Measurements from ENCODE around the gene ST6GAL1. TPM values are rescaled to one million over a fixed set of nuclear protein-coding genes. Genes with fewer than 3 reads are reported as not detected.

ST6GAL1 gene
- total RNA-seq, 4 donors from 2014 or later = 32.6 to 107 (median 57.1) TPM

DNA sequence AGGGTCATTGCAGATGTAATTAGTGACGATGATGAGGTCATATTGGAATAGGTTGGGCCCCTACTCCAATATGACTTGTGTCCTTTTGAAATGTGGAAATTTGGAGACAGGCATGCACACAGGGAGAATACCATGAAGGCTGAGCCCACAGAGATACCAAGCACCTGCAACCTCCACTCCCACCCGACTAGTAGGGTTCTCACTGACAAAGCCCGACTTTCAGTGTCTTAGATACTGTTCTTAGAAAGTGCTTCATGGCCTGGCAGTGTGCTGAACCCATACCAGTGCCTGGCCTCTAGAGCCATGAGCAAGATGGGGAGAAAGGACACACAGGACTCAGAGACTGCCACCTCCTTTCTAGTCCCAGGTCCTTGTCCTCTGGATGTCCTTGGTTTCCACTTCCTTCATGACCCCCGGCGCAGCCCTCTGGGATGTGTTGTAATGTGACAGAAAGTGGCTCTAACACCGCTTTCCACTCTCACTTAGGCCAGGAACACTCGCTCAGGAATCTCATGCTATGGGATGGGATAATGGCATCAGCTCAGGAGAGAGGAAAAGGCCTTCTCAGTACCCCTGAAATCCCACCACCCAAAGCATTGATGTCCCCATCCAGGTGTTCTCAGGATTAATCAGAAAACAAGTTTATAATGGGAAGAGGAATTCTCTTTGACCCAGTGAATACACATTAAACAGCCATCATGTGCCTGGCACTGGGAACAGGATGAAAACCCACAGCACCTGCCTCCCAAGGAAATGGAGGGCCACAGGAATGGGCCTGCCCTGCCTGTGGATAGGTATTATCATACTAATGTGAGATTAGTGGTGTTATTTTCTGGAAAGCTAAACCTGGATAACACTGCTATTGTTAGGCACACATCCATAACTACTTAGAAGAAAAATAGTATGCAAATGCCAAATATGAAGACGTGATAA is 149.0 kb downstream of the ST6GAL1 start:
- intact Hi-C loops (cut with DNase I; ENCODE audit: low total_unique reads) = no loop called here
- H3K4me3 ChIP-seq = no peak overlapping the region
- H3K9me3 ChIP-seq = no peaks in the 10 kb centered on the region

DNA sequence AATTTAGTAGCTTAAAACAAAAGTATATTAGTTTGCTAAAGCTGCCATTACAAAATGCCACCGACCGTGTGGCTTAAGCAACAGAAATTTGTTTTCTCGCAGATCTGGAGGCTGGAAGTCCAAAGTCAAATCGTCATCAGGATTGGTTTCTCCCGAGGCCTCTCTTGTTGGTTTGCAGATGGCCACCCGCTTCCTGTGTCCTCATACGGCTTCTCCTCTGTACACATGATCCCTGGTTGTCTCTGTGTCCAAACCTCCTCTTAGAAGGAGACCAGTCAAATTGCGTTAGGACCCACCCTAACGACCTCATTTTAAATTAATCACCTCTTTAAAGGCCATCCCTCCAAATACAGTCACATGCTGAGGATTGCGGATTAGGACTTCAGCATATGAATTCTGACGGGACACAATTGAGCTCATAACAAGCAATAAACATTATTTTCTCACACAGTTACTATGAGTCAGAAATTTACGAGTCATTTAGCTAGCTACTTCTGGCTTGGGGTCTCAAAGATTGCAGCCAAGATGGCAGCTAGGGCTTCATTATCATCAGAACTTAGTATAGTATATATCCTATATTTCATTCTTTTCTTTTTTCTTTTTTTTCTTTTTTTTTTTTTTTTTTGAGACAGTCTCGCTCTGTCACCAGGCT is 150.6 kb downstream of the ST6GAL1 start:
- Histone ChIP-seq H3K27me3 (no peaks in the 10 kb centered on the region), H3K4me3 (no peak overlapping the region), H3K4me1 (no peaks in the 10 kb centered on the region), H3K9me3 (no peaks in the 10 kb centered on the region), H3K27ac (no peak overlapping the region), H3K36me3 (no peaks in the 10 kb centered on the region)
- intact Hi-C loops (cut with DNase I; ENCODE audit: low total_unique reads) = no loop called here
- no peak for TF ChIP-seq POLR2A (IDR thresholded peaks at IDR 0.05)
- TF ChIP-seq, protein P1, sequence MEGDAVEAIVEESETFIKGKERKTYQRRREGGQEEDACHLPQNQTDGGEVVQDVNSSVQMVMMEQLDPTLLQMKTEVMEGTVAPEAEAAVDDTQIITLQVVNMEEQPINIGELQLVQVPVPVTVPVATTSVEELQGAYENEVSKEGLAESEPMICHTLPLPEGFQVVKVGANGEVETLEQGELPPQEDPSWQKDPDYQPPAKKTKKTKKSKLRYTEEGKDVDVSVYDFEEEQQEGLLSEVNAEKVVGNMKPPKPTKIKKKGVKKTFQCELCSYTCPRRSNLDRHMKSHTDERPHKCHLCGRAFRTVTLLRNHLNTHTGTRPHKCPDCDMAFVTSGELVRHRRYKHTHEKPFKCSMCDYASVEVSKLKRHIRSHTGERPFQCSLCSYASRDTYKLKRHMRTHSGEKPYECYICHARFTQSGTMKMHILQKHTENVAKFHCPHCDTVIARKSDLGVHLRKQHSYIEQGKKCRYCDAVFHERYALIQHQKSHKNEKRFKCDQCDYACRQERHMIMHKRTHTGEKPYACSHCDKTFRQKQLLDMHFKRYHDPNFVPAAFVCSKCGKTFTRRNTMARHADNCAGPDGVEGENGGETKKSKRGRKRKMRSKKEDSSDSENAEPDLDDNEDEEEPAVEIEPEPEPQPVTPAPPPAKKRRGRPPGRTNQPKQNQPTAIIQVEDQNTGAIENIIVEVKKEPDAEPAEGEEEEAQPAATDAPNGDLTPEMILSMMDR (IDR thresholded peaks at IDR 0.05) = no peak
- no peak for DNase-seq

More for the DNA sequence above, 149.0 kb downstream of the ST6GAL1 start:
- Histone ChIP-seq H3K27ac (no peak overlapping the region), H3K27me3 (no peaks in the 10 kb centered on the region), H3K36me3 (no peaks in the 10 kb centered on the region), H3K4me1 (no peaks in the 10 kb centered on the region)
- DNase-seq = no peak
- TF ChIP-seq, protein P1 (IDR thresholded peaks at IDR 0.05) = no peak
- no peak for TF ChIP-seq POLR2A (IDR thresholded peaks at IDR 0.05)

DNA sequence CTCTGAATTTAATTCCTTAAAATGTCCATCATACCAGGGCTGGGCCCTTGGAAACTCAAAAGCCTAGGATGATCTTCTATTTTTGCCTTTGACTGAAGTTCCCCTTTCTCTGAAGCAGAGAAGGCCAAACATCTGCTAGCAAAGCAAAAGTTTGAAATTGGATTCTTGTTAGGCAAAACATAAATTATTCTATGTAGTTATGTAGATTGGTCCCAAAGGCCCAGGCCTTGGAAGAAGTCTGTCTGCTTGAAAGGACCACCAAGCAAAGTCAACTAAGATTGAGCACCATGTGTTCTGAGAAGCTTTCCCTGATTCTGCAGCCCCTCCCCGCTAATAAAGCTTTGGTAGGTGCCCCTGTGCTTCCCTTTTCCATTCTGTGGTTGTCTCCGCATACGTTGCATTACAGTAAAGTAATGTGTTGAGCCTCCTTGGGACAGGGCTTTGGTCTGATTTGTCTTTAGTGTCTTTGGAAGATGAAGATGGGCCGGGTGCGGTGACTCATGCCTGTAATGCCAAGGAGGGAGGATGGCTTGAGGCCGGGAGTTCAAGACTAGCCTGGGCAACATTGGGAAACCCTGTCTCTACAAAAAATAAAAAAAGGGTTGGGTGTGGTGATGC is 152.5 kb downstream of the ST6GAL1 start:
- no peaks in the 10 kb centered on the region for H3K27me3 ChIP-seq
- intact Hi-C loops (cut with DNase I; ENCODE audit: low total_unique reads) = no loop called here
- no peaks in the 10 kb centered on the region for H3K9me3 ChIP-seq
- H3K4me3 ChIP-seq = no peak overlapping the region
- H3K27ac ChIP-seq = no peak overlapping the region
- H3K4me1 ChIP-seq = no peaks in the 10 kb centered on the region
- H3K36me3 ChIP-seq = no peaks in the 10 kb centered on the region
- no peak for TF ChIP-seq POLR2A (IDR thresholded peaks at IDR 0.05)
- TF ChIP-seq, protein P1 (IDR thresholded peaks at IDR 0.05) = no peak
- DNase-seq = no peak

DNA sequence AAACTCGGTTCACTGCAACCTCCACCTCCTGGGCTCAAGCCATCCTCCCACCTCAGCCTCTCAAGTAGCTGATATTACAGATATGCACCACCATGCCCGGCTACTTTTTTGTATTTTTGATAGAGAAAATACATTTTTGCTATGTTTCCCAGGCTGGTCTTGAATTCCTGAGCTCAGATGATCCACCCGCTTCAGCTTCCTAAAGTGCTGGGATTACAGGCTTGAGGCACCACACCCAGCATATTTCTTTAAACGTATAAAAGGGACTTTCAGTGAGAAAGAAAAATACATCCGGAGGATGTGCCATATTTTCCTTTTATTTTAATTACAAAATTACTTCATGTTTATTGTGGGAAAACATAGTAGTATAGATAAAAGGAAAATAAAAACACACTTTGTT is 153.8 kb downstream of the ST6GAL1 start:
- TF ChIP-seq, protein P1 (IDR thresholded peaks at IDR 0.05) = no peak
- no peak for TF ChIP-seq POLR2A (IDR thresholded peaks at IDR 0.05)
- H3K27me3 ChIP-seq = no peaks in the 10 kb centered on the region
- no peak overlapping the region for H3K27ac ChIP-seq
- intact Hi-C loops (cut with DNase I; ENCODE audit: low total_unique reads) = no loop called here
- no peaks in the 10 kb centered on the region for H3K4me1 ChIP-seq
- DNase-seq = no peak
- no peaks in the 10 kb centered on the region for H3K9me3 ChIP-seq
- H3K36me3 ChIP-seq = no peaks in the 10 kb centered on the region
- H3K4me3 ChIP-seq = no peak overlapping the region

All from uterus (tissue), 4 donors.